Raji (cell line): ENCODE results near the gene SFPQ.

Experiments used
- POLR2A ChIP-seq: IDR thresholded peaks from 2 replicates; pipeline ENCODE4 v1.6.1; 2011; ENCODE audit warnings: low read depth, low read length, control low read depth; ENCODE audit not compliant: insufficient read depth

The SFPQ gene

GRCh38 chr1:35177237-35177786 lies 15.6 kb downstream of the SFPQ start:
- no peak for TF ChIP-seq POLR2A

GRCh38 chr1:35175602-35176001 lies 17.3 kb downstream of the SFPQ start:
- TF ChIP-seq POLR2A: no peak

GRCh38 chr1:35175098-35175576 lies 17.8 kb downstream of the SFPQ start:
- no peak for TF ChIP-seq POLR2A

GRCh38 chr1:35173909-35174540 lies 18.9 kb downstream of the SFPQ start:
- TF ChIP-seq POLR2A: no peak

GRCh38 chr1:35173491-35173890 lies 19.5 kb downstream of the SFPQ start:
- no peak for TF ChIP-seq POLR2A

GRCh38 chr1:35172022-35172421 lies 20.9 kb downstream of the SFPQ start:
- TF ChIP-seq POLR2A: no peak

- no peak for TF ChIP-seq POLR2A
These were observed 21.4 kb downstream of the SFPQ start for GRCh38 chr1:35171579-35171978.

GRCh38 chr1:35164893-35165292 lies 28.1 kb downstream of the SFPQ start:
- TF ChIP-seq POLR2A: no peak

- no peak for TF ChIP-seq POLR2A
These were observed 41.7 kb downstream of the SFPQ start for GRCh38 chr1:35151220-35151619.

GRCh38 chr1:35143737-35144508 lies 49.0 kb downstream of the SFPQ start:
- no peak for TF ChIP-seq POLR2A

GRCh38 chr1:35136780-35137179 lies 56.2 kb downstream of the SFPQ start:
- TF ChIP-seq POLR2A: no peak
